ENCODE results near the gene CAMTA1. TPM values are rescaled to one million over a fixed set of nuclear protein-coding genes. Genes with fewer than 3 reads are reported as not detected.
A peak's percentile ranks its signal among the peaks of the same experiment; 100 is the strongest.

Gene CAMTA1
- total RNA-seq, 2 donors from 2014 or later = 109 to 128 TPM

GRCh38 chr1:7278827-7279765 lies 493.8 kb downstream of the CAMTA1 start:
- intact Hi-C loops (cut with DNase I) = no loop called here
- DNase-seq = no peak
- no peak for ATAC-seq

- intact Hi-C loops (cut with DNase I) = no loop called here
- ATAC-seq = no peak
- no peak for DNase-seq
These were observed 494.5 kb downstream of the CAMTA1 start for GRCh38 chr1:7279769-7280168.

DNA sequence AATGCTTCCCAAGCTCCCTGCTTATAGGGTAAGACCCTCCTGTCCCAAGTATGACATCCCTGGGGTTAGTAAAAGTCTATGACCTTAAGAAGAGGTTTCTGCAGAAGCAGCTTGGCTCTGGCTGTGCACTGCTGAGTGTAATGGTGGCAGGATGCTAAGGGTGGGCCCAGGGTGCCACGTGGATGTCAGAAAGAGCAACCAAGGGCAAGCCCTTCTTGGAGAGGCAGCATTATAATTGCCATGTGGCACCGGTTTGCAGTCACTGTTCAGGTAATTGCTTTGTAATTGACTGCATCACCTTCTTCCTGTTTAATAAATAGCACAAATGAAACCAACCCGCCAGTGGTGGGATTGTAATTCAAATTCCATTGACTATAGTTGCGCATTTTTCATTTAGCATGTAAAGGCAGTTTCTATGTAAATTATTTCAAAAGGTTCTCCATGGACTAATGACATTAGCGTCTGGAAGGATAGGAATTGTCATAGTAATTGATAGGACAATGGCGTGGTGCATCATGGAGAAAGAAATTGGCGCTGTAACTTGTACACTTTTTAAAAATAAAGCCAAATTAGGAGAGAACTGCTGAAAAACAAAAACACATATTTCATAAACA lies 495.2 kb downstream of the CAMTA1 start:
- no peak for ATAC-seq
- DNase-seq = no peak
- intact Hi-C loops (cut with DNase I) = no loop called here

GRCh38 chr1:7281821-7282220 lies 496.6 kb downstream of the CAMTA1 start:
- DNase-seq (no peak), ATAC-seq (no peak)
- intact Hi-C loops (cut with DNase I) = no loop called here

GRCh38 chr1:7284839-7285435 lies 499.7 kb downstream of the CAMTA1 start:
- no peak for ATAC-seq
- DNase-seq = no peak
- intact Hi-C loops (cut with DNase I) = no loop called here

GRCh38 chr1:7285856-7286454 lies 500.7 kb downstream of the CAMTA1 start:
- intact Hi-C loops (cut with DNase I) = no loop called here
- DNase-seq = no peak
- no peak for ATAC-seq

DNA sequence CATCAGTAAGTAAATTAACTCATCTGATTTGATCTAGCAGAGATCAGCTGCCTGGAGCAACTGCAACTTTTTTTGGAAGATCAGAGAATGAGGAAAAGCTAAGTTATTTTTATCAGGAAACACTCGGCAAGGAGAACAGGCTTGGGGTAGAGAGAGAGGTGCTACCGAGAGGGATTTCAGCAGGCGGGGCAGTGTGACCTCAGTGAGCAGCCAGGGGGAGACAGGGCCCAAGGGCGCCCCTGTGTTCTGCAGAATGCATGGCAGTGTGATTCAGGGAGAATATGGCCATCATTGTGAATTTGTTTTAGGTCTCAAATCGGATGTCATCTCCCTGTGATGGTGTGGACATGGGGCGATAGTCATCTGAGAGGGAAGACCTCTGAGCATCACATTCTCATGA lies 501.8 kb downstream of the CAMTA1 start:
- ATAC-seq (no peak), DNase-seq (no peak)
- intact Hi-C loops (cut with DNase I) = no loop called here

DNA sequence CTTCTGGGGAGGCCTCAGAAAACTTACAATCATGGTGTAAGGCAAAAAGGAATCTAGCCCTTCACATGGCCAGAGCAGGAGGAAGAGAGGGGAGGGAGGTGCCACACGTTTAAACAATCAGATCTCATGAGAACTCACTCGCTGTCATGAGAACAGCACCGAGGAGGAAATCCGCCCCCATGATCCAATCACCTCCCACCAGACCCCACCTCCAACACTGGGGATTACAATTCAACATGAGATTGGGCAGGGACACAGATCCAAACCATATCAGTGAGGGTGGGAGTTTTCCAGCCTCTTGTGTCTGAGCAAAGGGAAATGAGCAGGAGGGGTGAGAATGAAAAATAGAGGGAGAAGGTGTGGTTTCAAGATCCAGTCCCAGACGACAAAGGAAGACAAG lies 503.7 kb downstream of the CAMTA1 start:
- DNase-seq = no peak
- no peak for ATAC-seq
- intact Hi-C loops (cut with DNase I) = no loop called here

DNA sequence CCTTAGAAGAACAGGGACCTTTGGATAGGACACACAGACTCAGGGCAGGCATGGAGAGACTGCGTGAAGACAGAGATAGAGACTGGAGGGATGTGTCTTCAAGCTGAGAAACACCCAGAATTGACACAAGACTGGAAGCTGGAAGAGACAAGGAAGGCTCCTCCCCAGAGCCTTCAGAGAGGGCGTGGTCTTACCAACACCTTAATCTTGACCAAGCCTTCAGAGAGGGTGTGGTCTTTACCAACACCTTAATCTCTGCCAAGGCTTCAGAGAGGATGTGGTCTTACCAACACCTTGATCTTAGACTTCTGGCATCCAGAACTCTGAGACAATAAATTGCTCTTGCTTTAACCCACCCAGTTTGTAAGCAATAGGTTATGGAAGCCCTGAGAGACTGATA lies 504.4 kb downstream of the CAMTA1 start:
- DNase-seq = no peak
- ATAC-seq = no peak
- intact Hi-C loops (cut with DNase I) = loop anchor here in 1 of 2 donors (5.0 kb wide), 1 partner anchor 73 kb away; no protein-coding TSS in a partner anchor

DNA sequence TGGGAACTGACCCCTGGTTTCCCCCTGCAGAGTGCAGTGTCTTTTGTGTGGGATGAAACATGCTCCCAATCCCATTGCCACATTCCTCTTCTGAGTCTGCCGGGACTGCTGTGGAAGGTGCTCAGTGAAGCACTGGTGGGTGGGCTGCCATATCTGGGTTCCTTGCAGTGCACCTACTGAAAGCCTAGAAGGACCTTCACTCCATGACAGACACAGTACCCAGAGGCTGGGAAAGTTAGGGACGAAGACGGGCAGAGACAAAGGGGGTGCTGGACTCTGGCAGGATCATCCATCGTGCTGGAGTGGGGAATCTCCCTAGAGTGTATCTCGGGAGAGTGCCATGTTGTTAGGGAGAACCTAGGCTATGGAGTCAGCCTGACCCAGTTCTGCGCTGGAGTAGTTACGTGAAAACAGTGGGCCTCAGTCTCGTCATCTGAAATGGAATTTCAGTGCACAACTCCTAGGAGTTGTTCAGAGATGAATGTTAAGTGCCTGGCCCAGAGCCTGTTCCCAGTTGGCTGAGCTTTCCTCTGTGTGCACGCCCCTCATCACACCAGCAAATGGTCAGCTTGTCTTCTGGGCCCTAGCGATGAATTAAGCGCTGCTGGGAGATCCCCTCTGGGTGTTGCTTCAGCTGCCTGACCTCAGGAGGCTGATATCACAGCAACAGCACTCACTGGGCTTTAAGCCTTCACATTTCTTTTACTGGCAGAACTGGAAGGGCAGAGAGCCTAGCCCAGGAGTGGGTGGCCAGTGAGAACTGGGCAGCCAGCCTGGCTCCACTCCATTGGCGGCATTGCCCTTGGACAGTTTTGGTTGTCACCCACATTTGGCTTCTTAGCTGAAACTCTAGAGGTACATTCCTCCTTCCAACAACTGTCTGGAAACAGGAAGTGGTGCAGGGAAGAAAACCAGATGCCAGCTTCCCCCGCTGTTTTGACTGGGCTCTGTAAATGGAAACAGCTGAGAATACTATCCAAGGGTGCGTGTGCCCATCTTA lies 506.0 kb downstream of the CAMTA1 start:
- DNase-seq (peak; percentile 52), ATAC-seq (peak; percentile 87 to 91)
- intact Hi-C loops (cut with DNase I) = loop anchor here in 1 of 2 donors (5.0 kb wide), 1 partner anchor 71 kb away; no protein-coding TSS in a partner anchor

DNA sequence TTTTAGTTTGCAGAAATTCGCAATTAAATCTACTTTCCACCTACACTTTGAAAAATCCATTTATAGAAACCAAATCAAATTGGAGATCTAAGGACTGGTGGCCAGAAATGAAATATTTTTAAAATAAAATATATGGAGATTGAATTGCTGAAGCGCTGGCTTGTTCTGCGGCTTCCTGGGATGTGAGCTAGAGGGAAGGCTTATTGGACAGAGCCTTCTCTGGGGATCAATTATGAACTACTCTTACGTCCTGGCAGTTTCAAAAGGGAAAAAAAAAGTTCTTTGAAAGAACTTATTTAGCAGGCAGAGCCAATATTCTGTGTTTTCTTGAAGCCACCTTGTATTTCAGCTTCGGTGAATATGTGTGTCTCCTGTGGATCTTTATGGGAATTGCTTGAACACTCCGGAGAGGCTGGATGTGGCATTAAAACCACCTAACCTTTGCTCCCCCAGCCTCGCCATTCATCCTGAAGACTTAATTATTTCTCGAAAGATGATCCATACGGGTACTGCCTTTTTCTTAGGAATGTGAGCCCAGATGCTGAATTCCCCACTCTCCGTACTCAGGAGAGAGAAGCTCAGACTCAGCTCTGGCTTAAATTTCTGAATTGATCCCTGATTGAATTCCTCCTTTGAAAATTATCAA lies 506.9 kb downstream of the CAMTA1 start:
- intact Hi-C loops (cut with DNase I) = loop anchor here in 1 of 2 donors (5.0 kb wide), 1 partner anchor 70 kb away; no protein-coding TSS in a partner anchor
- ATAC-seq (no peak), DNase-seq (no peak)

DNA sequence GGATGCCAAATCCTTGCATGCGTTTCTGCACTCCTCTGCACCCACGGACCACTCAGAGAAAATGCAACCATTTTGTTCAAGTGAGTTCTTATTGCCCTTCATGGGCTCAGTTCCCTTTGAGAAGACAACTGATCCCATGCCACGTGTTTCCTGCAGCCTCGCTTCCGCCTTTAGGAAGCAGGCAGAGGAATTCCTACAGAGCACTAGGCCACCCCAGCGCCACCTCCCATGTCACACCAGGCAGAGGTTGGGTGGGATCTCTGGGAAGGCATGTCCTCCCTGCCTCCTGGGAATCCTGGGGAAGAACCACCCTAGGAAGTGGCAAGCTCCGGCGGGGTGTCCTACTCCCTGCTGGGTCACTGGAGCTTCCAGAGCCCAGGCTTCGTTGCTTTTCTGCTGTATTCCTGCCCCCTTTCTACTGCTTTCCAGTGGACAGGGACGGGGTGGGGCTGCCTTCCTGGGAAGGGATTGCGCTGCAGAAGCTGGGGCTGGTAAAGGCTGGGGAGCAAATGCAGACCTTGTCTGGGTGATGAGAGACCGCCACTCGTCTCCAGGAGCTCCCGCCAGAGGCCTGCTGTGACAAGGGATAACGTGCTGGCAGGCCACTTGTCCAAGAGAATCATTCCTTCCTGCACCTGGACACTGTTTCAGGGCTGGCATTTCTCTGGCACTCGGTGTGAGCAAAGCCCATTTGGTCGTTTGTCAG lies 507.6 kb downstream of the CAMTA1 start:
- intact Hi-C loops (cut with DNase I) = loop anchor here in 1 of 2 donors (5.0 kb wide), 1 partner anchor 69 kb away; no protein-coding TSS in a partner anchor
- DNase-seq = no peak
- ATAC-seq = no peak

DNA sequence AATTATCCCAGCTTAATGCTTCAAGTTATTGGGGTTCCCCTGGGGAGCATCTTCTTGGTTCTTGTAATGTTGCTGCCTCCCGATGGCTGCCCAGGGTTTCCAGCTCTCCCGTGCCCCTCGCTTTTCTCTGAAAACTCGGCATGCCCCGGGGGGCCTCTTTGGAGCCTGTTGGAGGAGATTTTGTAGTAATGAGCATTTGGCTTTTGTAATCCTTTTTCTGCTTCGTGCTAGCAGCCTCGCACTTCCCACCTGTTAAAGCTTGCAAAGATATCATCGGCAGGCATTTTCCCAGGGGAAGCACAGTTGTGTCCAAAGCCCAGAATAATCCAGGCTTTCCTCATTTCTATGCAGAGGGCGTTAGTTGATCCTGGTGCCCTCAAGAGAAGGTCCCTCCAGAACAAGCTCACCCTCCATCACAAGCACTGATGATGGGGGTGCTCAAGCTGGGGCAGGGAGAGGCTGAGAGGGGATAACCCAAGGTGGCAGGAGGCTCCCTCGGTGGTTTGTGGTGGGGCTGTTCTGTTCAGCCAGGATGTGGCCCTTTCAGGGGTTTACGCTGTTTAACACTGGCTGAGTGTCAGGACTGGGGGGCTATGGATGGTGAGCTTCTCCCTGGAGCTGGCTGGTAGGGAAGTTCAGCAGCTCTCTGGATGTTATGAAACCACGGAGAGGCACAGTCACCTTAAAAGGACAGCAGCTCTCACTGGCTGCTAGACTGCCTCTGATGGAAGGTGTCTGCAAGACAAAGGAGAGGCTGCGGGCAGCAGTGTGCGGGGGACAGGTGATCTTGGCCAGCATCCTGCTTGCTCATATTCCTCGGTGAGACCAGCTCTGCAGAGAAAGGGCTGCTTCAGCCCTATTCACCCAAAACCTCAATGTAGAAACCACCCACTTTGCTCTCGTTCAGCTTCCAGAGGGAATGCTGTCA lies 508.7 kb downstream of the CAMTA1 start:
- intact Hi-C loops (cut with DNase I) = loop anchor here in 1 of 2 donors (5.0 kb wide), 1 partner anchor 68 kb away; no protein-coding TSS in a partner anchor
- DNase-seq = no peak
- ATAC-seq = no peak

- ATAC-seq (no peak), DNase-seq (no peak)
- intact Hi-C loops (cut with DNase I) = loop anchor here in 1 of 2 donors (5.0 kb wide), 1 partner anchor 68 kb away; no protein-coding TSS in a partner anchor
These were observed 509.4 kb downstream of the CAMTA1 start for GRCh38 chr1:7294636-7295035.

- no peak for DNase-seq
- intact Hi-C loops (cut with DNase I) = no loop called here
- no peak for ATAC-seq
These were observed 510.7 kb downstream of the CAMTA1 start for GRCh38 chr1:7295946-7296345.

GRCh38 chr1:7296968-7297367 lies 511.7 kb downstream of the CAMTA1 start:
- intact Hi-C loops (cut with DNase I) = no loop called here
- no peak for DNase-seq
- no peak for ATAC-seq
